GM19324 (cell line): ENCODE data around the gene CDK18.

Source experiments
- ATAC-seq: cut with Tn5 transposase; IDR thresholded peaks from one replicate; pipeline ENCODE4 v1.9.1; 2021; ENCODE audit warnings: mild to moderate bottlenecking, moderate library complexity; ENCODE audit not compliant: unreplicated experiment, low FRiP score

CDK18 gene

DNA sequence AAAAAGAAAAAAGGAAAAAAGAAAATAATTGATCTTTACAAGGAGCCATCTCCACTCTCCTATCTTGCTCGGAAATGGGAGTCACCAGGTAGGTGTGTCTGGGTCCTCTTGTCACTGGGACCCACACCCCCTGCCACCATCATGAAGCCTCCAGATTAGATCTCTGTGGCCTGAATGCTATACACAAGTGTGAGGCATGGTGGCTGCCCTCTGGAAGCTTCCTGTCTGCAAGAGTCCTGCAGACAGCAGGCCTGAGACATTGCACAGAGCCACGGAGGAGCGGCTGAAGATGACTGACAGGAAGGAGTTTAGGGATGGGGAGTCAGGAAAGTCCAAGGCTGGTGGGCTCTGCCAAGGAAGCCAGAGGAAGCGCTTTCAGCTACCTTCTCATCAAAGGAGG lies 16.2 kb downstream of the CDK18 start:
- ATAC-seq = no peak

DNA sequence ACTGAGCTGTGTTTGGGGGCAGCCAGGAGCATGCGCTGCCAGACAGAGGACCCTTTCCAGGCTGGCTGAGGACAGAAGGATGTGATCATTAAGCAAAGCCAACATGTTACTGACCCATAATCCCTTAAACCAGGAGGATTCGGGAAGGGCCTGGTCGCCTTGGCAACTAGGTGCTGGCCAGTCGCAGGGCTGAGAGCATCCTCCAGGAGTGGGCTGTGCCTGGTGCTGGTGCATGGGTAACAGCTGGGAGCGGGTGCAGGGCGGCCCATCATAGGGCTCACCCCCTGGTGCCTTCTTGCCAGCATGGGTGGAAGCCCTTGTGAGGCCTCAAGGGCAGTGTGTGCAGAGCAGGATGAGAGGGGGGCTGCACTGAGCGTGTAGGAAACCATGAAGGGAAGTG lies 17.2 kb downstream of the CDK18 start:
- no peak for ATAC-seq

DNA sequence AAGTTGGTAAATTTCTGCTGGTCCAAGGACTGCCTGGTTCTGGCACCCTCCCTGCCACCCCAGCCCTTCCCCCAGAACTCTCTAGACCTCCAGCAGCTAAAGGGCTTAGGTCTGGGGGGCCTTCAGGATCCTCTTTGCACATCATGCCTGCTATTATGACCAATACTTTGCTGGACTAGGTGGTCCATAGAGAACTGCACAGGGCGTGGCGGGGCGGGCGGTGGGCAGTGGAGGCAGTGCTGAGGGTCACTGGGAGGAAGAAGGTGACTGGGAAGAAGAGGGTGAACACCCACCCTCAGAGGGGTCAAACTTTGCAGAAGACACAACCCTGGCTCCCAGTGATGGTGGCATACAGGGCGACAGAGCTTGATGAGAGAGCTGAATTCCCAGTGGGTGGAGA lies 18.2 kb downstream of the CDK18 start:
- no peak for ATAC-seq

DNA sequence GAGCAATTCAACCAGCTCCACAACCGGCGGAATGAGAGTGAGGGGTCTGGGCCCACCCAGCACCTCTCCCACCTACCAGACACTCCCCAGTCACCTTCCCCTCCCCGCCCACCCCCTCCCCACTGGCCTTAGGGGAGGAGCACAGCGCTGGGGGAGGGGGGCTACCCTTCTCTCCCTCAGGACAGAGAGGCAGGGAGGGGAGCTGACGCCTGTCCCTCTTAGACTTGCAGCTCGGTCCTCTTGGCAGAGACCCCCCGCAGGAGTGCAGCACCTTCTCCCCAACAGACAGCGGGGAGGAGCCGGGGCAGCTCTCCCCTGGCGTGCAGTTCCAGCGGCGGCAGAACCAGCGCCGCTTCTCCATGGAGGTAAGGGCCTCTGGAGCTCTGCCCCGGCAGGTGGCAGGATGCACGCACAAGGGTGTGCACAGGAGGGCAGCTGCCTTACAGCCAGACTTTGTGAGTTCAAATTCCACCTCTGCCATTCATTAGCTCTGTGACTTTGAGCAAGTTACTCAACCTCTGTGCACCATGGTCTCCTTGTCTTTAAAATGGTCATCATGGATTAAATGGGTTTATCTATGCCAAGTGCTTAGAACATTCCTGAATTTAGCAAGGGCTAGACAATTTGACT lies 18.9 kb downstream of the CDK18 start:
- ATAC-seq = no peak

DNA sequence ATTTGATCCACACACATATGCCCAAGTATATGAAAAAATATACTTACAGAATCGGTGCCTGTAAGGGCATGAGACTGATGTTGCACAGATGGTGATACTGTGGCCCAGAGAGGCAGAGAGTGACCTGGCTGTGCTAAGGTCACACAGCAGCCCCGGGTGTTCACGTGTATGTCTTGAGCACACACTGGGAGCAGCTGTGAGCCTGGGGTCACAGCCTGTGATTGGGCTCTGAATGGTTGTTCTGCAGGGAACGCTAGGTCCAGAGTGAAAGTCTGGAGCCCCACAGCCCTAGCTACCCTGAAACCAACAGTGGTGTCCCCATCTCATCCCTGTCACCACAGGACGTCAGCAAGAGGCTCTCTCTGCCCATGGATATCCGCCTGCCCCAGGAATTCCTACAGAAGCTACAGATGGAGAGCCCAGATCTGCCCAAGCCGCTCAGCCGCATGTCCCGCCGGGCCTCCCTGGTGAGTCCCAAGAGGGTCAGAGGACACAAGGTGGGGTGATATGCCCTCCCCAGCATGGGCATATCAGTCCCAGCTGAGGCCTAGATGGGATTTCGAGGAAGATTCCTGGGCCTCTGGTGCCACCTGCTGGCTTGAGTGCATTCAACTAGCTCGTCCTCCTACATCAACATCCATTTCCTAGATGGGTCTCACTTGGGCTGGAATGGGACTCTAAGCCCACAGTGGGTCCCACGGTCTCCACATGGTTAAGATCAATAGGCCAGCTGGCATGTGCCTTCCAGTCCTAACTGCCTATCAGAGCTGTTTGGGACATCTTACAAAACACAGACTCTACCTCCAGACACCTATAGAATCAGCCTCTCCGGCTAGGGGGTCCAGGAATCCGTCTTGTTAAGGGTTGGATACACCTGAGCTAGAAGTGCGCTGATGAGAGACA lies 19.7 kb downstream of the CDK18 start:
- ATAC-seq = no peak

DNA sequence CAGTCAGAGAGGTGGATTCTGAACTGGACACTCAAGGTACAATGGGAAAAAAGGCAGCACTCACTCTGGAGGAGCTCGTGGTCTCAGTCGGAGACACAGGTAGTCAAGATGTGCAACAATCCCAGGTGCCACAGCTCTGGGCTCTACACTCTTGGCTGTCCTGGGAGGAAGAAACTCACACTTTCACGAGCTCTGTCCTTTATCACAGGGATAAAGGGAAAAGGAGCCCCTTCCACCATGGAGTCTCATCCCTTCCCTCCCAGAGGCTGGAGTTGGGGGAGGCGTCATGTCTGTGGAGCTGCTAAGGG lies 20.3 kb downstream of the CDK18 start:
- ATAC-seq = no peak

DNA sequence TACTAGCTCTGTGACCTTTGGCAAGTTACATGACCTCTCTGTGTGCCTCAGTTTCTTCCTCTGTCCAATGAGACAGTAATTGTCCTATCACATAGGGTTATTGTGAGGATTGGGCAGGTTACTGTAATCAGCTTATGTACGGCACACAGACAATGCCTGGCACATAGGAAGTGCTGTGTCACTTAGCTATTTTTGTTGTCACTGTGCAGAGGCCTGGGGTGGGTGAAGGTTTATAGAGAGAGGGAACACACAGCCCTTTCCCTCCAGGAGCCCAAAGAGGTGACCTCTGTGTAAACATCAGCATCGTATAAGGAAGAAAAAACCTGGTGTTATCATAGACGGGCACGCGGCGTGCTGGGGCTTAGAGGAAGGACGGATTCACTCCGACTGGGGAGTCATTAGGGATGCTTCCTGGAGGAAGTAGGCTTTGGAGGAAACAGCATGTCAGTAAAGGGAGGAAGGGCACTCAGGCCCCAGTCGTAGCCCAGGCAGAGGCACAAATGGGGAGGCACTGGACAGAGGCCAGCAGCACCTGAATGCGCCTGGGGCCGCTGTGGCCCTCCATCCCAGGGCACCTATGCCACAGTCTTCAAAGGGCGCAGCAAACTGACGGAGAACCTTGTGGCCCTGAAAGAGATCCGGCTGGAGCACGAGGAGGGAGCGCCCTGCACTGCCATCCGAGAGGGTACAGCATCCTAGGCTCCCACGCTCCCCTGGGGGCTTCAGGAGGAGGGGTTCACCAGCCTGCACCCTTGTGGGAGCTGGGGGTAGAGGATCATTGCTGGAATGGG lies 21.2 kb downstream of the CDK18 start:
- no peak for ATAC-seq

DNA sequence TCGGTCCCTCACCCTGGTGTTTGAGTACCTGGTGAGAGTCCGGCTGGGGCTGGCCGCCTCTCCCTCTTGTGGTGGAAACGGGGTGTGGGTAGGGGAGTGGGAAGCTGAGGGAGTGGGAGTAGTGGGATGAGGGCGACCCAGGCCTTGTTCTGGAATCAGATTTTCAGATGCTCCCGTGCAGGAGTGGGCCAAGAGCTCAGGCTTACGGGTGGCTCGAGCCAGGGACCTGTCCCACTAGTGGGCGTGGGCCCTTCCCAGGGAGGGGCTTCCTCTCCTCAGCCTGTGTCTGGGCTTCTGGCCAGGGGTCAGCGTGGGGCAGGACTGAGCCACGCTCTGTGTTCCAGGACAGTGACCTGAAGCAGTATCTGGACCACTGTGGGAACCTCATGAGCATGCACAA lies 22.0 kb downstream of the CDK18 start:
- ATAC-seq = no peak

DNA sequence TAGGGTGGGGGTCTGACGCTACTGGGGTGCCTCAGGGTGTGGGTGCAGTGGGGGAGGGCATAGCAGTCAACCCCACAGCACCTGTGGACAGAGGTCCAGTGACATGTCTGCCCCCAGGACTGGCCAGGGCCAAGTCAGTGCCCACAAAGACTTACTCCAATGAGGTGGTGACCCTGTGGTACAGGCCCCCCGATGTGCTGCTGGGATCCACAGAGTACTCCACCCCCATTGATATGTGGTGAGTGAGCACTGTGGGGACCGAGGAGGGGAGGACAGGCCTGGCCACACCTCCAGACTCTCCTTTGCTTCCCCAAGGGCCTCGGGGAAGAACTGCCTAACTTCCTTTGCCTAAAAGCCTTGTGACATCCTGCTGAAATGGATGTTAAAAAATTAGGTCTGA lies 23.5 kb downstream of the CDK18 start:
- ATAC-seq = no peak

DNA sequence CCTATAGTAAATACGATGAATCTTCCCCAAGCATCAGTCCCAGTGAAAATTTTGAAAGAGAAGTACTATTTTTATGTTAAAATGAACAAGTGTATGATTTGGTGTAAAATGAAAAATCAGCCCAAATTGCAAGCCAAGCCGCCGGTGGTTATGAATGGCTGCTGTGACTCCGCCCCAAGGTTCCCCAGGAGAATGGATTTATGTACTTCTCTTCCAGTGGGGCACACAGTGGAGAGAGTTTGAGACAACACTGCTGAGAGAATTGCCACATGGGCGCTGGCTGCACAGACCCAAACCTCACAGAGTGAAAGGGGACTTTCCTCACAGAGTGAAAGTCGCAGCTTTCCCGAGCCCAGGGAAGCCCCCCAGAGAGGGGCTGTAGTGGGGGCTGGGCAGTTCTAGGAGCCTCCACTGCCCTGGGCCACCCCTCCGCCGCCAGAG lies 24.0 kb downstream of the CDK18 start:
- no peak for ATAC-seq

DNA sequence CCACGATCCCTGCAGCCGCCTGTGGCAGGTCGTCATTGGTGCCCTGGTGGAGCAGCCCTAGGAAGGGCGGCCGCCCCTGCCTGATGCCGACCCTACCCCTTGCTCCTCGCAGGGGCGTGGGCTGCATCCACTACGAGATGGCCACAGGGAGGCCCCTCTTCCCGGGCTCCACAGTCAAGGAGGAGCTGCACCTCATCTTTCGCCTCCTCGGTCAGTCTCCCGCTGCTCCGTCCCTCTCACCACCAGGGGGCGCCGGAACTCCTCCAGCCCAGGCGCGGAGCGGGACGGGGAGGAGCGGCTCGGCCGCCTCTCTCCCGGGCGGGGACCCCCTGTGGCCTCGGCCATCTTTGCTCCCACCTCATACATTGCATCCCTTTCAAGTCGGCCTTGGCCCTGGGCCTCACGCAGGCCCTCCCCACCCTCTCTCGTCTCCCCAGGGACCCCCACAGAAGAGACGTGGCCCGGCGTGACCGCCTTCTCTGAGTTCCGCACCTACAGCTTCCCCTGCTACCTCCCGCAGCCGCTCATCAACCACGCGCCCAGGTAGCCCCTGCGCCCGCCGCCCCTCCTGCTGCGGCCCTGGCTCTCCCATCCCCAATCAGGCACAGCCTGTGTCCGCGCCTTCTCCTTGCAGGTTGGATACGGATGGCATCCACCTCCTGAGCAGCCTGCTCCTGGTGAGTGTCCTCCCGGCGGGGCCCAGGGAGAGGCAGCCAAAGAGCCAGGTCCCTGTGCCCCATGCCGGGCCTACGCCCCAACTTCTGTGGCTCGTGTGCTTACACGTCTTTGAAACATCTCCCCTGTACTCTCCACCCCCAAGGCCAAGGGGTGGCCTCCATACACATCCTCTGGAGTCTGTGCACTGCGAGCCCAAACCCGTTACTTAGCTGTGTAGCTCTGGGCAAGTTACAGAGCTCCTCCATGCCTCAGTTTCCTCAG lies 24.7 kb downstream of the CDK18 start:
- no peak for ATAC-seq

DNA sequence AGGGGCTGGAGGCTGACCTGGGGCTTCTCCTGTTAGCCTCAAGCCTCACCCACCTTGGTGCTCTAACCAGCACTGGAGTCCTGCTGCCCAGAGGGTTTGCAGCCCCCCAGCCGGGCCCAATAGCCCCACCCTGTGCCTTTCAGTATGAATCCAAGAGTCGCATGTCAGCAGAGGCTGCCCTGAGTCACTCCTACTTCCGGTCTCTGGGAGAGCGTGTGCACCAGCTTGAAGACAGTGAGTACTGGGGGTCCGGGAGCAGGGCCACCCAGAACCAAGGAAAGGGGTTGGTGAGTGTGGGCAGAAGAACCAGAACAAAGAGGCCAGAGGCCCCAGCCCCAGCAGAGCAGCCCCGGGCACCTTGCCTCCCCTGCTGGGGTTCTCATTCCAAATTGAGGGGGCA lies 25.6 kb downstream of the CDK18 start:
- no peak for ATAC-seq

DNA sequence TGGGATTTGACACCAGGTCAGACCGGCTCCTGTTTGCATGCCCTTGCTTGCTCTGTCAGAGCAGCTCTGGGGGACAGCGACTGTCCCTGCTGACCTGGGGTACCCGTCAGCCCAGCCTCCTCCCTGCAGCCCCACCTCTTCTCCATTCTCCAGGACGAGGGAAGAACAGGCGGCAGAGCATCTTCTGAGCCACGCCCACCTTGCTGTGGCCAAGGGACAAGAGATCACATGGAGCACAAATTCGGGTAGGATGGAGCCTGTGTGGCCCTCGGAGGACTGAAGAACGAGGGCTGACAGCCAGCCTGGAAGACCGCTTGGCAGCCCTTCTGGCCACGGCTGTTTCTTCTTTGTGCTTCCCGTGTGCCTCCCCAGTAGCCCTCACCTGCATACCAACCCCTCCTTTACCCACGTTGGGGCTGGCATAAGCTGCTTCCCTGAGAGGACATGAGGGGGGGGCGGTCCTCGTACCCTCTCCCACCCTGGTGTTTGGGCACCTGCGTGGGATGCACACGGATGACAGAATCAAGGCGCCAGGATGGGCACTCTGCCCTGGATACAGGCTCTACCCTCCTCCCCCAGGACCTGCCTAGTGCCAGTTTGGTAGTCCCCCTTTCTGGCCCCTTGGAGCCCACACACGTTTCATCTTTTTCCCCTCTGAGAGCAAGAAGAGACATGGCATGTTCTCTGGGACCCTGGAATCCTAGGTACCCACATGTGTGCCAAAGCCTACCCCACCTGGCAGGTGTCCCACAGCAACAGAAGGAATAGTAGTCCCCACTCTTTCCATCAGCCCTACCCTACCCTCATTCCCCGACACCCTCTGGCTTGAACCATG lies 26.9 kb downstream of the CDK18 start:
- ATAC-seq = no peak

DNA sequence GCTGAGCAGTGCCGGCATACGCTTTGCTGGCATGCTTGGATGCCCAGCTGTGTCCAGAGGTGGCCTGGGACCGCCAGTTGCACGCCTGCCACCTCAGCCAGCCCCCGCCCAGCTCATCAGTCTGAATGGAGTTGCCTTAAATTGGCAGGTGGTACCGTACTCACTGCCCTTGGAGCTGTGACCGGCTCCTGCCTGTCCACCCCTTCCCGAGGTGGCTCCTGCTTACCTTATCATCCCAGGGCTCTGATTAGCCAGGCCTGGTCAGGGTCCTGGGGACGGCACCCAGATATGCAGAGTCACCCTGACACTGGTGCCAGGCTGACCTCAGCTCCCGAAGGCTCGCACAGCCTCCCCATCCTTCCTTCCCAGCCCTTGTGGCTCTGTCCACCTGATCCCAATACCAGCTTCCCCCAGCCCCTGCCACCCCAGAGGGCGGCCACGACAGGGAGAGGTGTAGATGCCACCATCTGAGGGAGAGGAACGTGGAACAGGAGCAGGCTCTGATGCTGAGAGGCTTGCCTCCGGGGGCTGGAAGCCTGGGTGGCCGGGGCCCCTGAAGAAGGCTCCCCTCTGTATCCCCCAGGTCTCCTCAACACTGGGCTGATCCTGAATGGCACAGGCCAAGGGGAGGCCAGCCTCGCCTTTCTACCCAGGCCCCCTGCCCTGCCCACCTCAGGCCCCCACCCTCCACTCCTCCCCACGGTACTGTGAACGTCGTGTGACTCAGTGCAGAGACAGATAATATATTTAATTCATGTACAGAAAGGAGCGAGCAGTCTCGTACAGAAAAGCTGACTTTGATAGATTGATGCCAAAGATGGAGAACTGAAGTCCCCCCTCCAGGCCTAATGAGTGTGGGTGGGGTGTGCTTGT lies 27.8 kb downstream of the CDK18 start:
- ATAC-seq = no peak

DNA sequence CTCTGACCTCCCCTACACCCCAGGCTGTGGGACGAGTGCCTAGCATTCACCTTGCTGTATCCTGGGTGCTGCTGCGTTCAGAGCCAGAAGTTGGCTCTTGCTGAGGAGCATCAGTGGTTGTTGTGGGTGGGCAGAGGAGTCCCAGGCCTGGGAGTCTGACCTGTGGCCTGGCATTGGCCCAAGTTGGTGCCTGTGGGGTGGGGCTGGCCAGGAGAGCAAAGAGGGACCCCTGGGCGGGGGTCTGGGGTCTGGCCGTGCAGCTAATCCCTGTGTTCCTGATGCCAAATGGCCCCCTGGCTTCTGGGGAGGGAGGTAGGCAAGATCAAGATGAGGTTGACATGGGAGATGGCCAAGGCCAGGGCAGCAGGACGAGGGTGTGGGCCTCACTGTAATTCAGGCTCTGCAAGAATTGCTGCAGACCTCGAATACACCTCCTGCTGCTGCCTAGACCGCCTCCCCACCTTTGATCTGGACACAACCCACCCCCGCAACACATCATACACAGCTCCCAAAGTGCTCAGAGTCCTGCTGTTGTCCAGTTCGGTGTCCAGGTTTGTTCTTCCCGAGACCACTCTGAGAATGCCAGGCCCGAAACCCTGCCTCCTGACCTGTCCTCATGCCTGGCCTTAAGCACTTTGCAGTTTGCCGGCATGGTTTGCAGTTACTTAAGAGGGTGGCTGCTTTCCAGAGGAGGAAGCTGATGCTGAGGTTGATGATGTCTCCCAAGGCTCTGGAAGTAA lies 28.7 kb downstream of the CDK18 start:
- ATAC-seq = no peak

DNA sequence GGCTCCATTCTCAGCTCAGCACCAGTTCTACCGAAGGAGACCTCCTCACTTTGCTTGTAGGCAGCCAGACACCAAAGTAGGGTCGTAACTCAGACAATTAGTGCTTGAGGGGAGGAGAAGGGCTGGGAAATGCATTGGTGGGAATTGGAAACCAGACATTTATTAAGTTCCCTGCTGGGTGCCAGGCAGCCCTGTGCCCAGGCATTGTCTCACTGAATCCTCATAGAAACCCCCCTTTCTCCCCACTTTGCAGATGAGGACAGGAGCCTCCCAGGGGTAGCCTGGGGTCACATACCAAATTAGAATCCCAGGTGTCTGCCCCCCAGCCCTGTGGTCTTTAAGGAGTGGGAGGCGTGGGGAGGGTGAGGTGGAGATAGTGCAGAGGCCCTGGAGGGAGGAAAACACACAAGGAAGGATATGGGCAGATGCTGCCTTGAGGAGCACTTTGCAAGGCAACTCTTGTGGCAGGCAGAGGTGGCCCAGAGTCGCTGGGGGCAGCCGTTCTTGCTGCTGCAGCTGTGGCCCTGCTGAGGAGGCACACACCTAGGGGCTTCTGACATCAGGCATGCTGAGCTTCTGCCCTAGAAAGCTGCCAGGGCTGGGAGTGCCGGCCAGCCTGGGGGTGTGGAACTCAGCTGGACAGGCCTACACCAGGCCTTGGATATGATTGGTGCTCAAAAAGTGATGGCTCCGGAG lies 29.4 kb downstream of the CDK18 start:
- no peak for ATAC-seq

DNA sequence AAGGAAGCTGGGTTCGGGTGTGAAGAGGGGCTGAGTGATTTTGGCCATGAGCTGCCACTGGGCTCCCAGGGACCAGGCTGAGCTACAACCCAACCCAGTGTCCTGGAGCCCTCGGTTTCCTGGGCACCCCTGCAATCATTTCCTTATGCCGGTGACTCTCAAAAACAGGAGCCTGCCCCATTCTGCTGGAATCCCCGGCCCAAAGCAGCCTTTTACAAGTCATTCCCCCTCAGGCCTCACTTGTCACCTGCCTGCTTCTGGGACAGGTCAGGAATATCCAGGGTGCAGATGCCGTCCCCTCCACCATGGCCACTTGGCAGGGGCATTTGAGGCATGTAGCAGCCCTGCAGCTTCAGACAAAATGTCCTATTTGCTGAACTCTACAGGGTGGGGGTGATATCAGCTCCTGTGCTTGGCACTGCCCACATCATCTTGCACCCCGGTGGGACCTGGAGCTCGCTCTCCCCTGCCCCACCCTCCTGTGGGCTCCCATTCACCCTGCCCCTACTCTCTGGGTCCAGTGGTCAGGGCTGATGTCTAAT lies 30.0 kb downstream of the CDK18 start:
- no peak for ATAC-seq
